ENCODE results near the gene TEX22.

GRCh38 chr14:105353136-105353535, 45.2 kb upstream of the TEX22 start:
- TF ChIP-seq ZBTB17 (tag by site-specific recombination; IDR thresholded peaks at IDR 0.05) (no peak), ZNF311 (tag by site-specific recombination; IDR thresholded peaks at IDR 0.05; ENCODE audit: borderline replicate concordance) (no peak), ZNF76 (tag by site-specific recombination; IDR thresholded peaks at IDR 0.05; ENCODE audit: borderline replicate concordance, low read depth) (no peak), ZNF398 (tag by site-specific recombination; IDR thresholded peaks at IDR 0.05) (no peak), SALL2 (tag by site-specific recombination; IDR thresholded peaks at IDR 0.05; ENCODE audit: borderline replicate concordance) (no peak)
- TF ChIP-seq, protein P1, sequence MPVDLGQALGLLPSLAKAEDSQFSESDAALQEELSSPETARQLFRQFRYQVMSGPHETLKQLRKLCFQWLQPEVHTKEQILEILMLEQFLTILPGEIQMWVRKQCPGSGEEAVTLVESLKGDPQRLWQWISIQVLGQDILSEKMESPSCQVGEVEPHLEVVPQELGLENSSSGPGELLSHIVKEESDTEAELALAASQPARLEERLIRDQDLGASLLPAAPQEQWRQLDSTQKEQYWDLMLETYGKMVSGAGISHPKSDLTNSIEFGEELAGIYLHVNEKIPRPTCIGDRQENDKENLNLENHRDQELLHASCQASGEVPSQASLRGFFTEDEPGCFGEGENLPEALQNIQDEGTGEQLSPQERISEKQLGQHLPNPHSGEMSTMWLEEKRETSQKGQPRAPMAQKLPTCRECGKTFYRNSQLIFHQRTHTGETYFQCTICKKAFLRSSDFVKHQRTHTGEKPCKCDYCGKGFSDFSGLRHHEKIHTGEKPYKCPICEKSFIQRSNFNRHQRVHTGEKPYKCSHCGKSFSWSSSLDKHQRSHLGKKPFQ (tag by site-specific recombination; IDR thresholded peaks at IDR 0.05) = no peak
- TF ChIP-seq, protein P2, sequence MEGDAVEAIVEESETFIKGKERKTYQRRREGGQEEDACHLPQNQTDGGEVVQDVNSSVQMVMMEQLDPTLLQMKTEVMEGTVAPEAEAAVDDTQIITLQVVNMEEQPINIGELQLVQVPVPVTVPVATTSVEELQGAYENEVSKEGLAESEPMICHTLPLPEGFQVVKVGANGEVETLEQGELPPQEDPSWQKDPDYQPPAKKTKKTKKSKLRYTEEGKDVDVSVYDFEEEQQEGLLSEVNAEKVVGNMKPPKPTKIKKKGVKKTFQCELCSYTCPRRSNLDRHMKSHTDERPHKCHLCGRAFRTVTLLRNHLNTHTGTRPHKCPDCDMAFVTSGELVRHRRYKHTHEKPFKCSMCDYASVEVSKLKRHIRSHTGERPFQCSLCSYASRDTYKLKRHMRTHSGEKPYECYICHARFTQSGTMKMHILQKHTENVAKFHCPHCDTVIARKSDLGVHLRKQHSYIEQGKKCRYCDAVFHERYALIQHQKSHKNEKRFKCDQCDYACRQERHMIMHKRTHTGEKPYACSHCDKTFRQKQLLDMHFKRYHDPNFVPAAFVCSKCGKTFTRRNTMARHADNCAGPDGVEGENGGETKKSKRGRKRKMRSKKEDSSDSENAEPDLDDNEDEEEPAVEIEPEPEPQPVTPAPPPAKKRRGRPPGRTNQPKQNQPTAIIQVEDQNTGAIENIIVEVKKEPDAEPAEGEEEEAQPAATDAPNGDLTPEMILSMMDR (tag by site-specific recombination; IDR thresholded peaks at IDR 0.05) = no peak
